ENCODE results near the gene PRRC2A.

DNA sequence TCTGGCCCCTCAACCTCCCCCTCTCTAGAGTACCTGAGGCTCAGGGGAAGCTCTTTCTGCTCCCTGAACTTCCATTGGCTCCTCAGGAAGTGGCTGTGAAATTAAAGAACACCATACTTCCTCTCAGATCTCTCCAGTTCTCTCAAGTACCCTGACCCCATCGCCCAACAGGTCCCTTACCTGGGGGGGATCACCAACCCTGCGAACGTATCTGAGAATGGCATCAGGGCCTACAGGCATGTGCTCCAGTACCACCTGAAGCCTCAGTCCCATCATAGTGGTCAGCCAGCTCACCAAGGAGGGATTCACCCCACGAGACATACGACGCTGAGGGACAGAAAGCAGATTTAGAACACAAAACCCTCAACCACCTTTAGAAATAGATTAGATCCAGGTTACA lies 20.1 kb downstream of the PRRC2A start:
- TF ChIP-seq, protein P1, sequence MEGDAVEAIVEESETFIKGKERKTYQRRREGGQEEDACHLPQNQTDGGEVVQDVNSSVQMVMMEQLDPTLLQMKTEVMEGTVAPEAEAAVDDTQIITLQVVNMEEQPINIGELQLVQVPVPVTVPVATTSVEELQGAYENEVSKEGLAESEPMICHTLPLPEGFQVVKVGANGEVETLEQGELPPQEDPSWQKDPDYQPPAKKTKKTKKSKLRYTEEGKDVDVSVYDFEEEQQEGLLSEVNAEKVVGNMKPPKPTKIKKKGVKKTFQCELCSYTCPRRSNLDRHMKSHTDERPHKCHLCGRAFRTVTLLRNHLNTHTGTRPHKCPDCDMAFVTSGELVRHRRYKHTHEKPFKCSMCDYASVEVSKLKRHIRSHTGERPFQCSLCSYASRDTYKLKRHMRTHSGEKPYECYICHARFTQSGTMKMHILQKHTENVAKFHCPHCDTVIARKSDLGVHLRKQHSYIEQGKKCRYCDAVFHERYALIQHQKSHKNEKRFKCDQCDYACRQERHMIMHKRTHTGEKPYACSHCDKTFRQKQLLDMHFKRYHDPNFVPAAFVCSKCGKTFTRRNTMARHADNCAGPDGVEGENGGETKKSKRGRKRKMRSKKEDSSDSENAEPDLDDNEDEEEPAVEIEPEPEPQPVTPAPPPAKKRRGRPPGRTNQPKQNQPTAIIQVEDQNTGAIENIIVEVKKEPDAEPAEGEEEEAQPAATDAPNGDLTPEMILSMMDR (IDR thresholded peaks at IDR 0.05) = no peak
- TF ChIP-seq POLR2A (IDR thresholded peaks at IDR 0.05) (no peak), POLR2AphosphoS5 (IDR thresholded peaks at IDR 0.05) (no peak)

Measured in upper lobe of left lung (tissue), 4 donors.